Breast epithelium (tissue), 4 donors: ENCODE measurements around the gene NTNG1. TPM values are rescaled to one million over a fixed set of nuclear protein-coding genes. Genes with fewer than 3 reads are reported as not detected.
"Not testable (repeated sequence)": the region's sequence is repeated elsewhere in the genome, so short reads cannot be mapped to it uniquely, and the experiment has no call there.

Source experiments
- DNase-seq, 2 donors: peaks; one replicate each; pipeline ENCODE4 v3.0.0-alpha.2; 2019; ENCODE audit warnings: low spot score in 2 of 2
- H3K27ac ChIP-seq, 2 donors: fragments of 200-600 bp; sonication (generic) in 1 of 2; one replicate each; pipeline ENCODE4 v1.5.1; 2016 to 2019; ENCODE audit warnings: mild to moderate bottlenecking in 1 of 2
- H3K27me3 ChIP-seq, 2 donors: fragments of 200-600 bp; sonication (generic) in 1 of 2; one replicate each; pipeline versions ENCODE4 v1.5.1 to v1.6.0; 2017 to 2019; ENCODE audit warnings: control low read depth in 1 of 2, mild to moderate bottlenecking in 1 of 2
- H3K36me3 ChIP-seq: fragments of 200-600 bp; one replicate; pipeline ENCODE4 v1.5.1; 2019
- H3K4me1 ChIP-seq, 2 donors: fragments of 200-600 bp; sonication (generic); one replicate each; pipeline ENCODE4 v1.5.1; 2016 to 2019; ENCODE audit warnings: control low read depth in 1 of 2
- H3K4me3 ChIP-seq, 3 donors: fragments of 200-600 bp; sonication (generic); 1 replicate in 2 of 3; 2 replicates in 1 of 3; pipeline ENCODE4 v1.5.1; 2016 to 2019; ENCODE audit warnings: mild to moderate bottlenecking in 3 of 3, moderate library complexity in 2 of 3
- H3K9me3 ChIP-seq, 2 donors: fragments of 200-600 bp; sonication (generic) in 1 of 2; one replicate each; pipeline ENCODE4 v1.5.1; 2016 to 2019; ENCODE audit warnings: control low read depth in 1 of 2
- CTCF ChIP-seq, 3 donors: fragments of 450-650 bp; IDR thresholded peaks; one replicate each; pipeline ENCODE4 v1.5.1; 2016 to 2017; ENCODE audit warnings: antibody characterized with exemption in 3 of 3, mild to moderate bottlenecking in 3 of 3, moderate library complexity in 3 of 3
- POLR2A ChIP-seq: fragments of 450-650 bp; IDR thresholded peaks from one replicate; pipeline ENCODE4 v1.6.1; 2016; ENCODE audit warnings: antibody characterized with exemption, mild to moderate bottlenecking, moderate library complexity
- POLR2AphosphoS5 ChIP-seq, 3 donors: sonication (generic); formaldehyde crosslinking; IDR thresholded peaks; one replicate each; pipeline ENCODE4 v1.6.1; 2017; ENCODE audit warnings: antibody characterized with exemption in 3 of 3
- intact Hi-C: fragments of 100-400 bp; cut with DNase I; formaldehyde crosslinking; loops from one replicate; pipeline ENCODE4 v1.15.1; 2023; ENCODE audit warnings: low total_unique reads
- total RNA-seq, 3 donors: library from RNA; depleted of rRNA; stranded (reverse); fragments of >200 nt; gene quantifications; one replicate each; pipeline ENCODE4 v1.1.0, GENCODE V29; 2016

NTNG1 gene
- total RNA-seq, 3 donors from 2014 or later = 0.32 to 5.7 (median 0.98) TPM

GRCh38 chr1:107162745-107163144 is 21.9 kb downstream of the NTNG1 start:
- DNase-seq = no peak
- no peak overlapping the region for H3K27ac ChIP-seq
- TF ChIP-seq CTCF (IDR thresholded peaks at IDR 0.05) (no peak), POLR2A (no peak), POLR2AphosphoS5 (IDR thresholded peaks at IDR 0.05) (no peak)
- intact Hi-C loops = no loop called here
- no peak overlapping the region for H3K4me3 ChIP-seq
- H3K9me3 ChIP-seq = peaks cover 0 to 6% of the 10 kb centered on the region in 2 donors
- H3K36me3 ChIP-seq = no peaks in the 10 kb centered on the region
- H3K4me1 ChIP-seq = no peaks in the 10 kb centered on the region
- no peaks in the 10 kb centered on the region for H3K27me3 ChIP-seq

DNA sequence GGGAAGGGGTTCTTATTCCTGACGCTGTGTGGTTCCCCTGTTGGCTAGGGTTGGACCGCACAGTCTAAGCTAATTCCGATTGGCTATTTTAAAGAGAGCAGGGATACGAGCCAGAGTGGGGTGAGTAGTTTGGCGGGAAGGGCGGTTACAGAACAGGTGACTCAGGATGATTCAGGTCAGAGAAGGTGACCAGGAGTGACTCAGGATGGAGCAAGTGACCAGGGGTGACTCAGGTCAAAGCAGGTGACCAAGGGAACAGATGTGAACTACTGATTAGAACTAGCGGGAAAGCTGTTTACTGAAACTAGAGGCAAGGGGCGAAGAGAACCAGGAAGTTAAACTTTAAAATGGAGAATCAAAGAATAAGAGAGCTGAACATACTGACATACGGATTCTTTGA is 24.1 kb downstream of the NTNG1 start:
- H3K9me3 ChIP-seq, H3K27me3 ChIP-seq, H3K4me1 ChIP-seq, intact Hi-C loops, H3K36me3 ChIP-seq, H3K4me3 ChIP-seq, DNase-seq, H3K27ac ChIP-seq: not testable (repeated sequence)

DNA sequence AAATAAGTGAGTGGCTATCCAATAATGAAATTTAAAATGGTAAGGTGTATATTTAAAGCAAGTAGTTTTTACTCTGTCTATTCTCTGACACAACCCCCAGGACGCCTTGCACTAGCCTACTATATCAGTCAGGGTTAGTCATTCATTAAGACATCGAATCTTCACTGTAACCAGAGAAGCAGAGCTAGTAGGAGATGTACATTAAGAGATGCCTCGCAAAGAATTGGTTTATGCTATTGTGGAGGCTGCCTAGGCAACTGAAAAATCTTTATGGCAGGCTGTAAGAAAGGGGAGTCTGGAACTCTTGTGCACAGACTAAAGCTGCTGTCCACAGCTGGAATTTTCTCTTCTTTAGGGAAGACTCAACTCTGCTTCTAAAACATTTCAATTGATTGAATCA is 28.8 kb downstream of the NTNG1 start:
- no peak for DNase-seq
- Histone ChIP-seq H3K4me1 (no peaks in the 10 kb centered on the region), H3K4me3 (no peak overlapping the region), H3K9me3 (peaks cover 0 to 5% of the 10 kb centered on the region in 2 donors), H3K36me3 (no peaks in the 10 kb centered on the region), H3K27ac (no peak overlapping the region), H3K27me3 (no peaks in the 10 kb centered on the region)
- intact Hi-C loops = no loop called here
- TF ChIP-seq CTCF (IDR thresholded peaks at IDR 0.05) = no peak
- no peak for TF ChIP-seq POLR2AphosphoS5 (IDR thresholded peaks at IDR 0.05)
- no peak for TF ChIP-seq POLR2A

DNA sequence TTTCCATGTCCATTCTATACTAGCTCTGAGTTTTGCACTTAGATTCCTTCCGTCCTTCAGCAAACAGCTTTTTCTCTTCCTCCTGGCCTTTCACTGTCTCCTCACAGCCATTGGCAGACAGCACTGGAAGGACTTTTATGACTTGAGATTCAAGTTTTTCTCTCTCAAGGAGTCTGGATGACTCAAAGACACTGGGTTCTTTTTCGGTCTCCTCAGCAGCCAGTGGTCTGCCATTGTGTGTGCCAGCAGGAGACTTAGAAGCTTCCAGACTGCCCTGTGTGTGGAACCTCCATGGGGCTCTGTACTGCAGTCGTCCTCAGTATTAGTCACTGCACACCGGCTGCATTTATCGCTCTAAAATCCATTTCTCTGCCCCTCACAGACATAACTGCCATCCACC is 30.5 kb downstream of the NTNG1 start:
- intact Hi-C loops = no loop called here
- H3K36me3 ChIP-seq = no peaks in the 10 kb centered on the region
- H3K4me3 ChIP-seq = no peak overlapping the region
- no peak overlapping the region for H3K27ac ChIP-seq
- H3K9me3 ChIP-seq = no peaks in the 10 kb centered on the region
- TF ChIP-seq POLR2AphosphoS5 (IDR thresholded peaks at IDR 0.05) = no peak
- no peak for TF ChIP-seq POLR2A
- TF ChIP-seq CTCF (IDR thresholded peaks at IDR 0.05) = no peak
- DNase-seq = no peak
- H3K4me1 ChIP-seq = no peaks in the 10 kb centered on the region
- no peaks in the 10 kb centered on the region for H3K27me3 ChIP-seq

DNA sequence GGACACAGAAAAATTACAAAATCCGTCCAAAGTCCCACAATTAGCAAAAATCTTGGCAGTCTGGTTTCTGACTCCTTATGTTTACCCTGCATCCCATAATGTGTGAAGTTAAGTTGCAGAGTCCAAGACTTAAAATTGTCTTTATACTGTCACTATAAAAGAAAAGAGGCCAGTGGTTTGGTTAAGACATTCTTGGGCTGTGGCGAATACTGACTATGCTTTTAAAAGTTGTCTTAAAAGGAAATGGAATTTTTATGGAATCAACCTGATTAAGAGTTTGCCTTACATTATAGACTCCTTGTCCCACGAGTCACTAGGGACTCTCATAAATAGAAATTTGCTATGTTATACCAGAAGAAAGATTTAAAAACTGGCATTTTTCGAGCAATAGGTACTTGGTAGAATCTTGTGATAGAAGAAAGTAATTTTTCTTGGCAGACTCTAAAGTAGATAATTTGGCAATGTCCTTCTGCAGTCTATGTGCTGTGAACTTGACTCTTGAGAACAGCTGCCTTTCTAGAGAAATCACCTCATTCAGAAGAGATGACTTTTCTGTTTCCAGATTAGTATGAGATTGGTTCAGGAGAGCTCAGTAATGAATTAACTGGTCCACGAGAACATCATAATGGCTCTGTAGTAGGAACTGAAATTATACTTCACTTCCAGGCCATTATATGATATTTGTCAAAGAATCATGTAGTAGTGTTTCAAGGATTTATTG is 31.8 kb downstream of the NTNG1 start:
- intact Hi-C loops = no loop called here
- no peak overlapping the region for H3K27ac ChIP-seq
- H3K4me1 ChIP-seq = no peaks in the 10 kb centered on the region
- H3K27me3 ChIP-seq = no peaks in the 10 kb centered on the region
- no peak overlapping the region for H3K4me3 ChIP-seq
- TF ChIP-seq CTCF (IDR thresholded peaks at IDR 0.05) = no peak
- TF ChIP-seq POLR2A = no peak
- TF ChIP-seq POLR2AphosphoS5 (IDR thresholded peaks at IDR 0.05) = no peak
- no peaks in the 10 kb centered on the region for H3K9me3 ChIP-seq
- no peaks in the 10 kb centered on the region for H3K36me3 ChIP-seq
- DNase-seq = no peak
